Duodenal mucosa (tissue), 2 donors: ENCODE data around the gene ZNF646.

Experiments
- H3K27ac ChIP-seq: one replicate; pipeline ENCODE4 v1.7.0; 2013; ENCODE audit warnings: low read depth, low read length
- H3K27me3 ChIP-seq, 2 donors: one replicate each; pipeline ENCODE4 v1.7.0; 2013; ENCODE audit warnings: low read length in 2 of 2, control low read depth in 1 of 2; ENCODE audit not compliant: insufficient read depth in 2 of 2, control insufficient read depth in 1 of 2
- H3K36me3 ChIP-seq, 2 donors: one replicate each; pipeline ENCODE4 v1.7.0; 2013; ENCODE audit warnings: low read length in 2 of 2, control low read depth in 1 of 2; ENCODE audit not compliant: insufficient read depth in 2 of 2, control insufficient read depth in 1 of 2
- H3K4me1 ChIP-seq, 2 donors: one replicate each; pipeline ENCODE4 v1.7.0; 2013; ENCODE audit warnings: low read length in 2 of 2, control low read depth in 1 of 2; ENCODE audit not compliant: insufficient read depth in 2 of 2, control insufficient read depth in 1 of 2
- H3K4me3 ChIP-seq, 2 donors: one replicate each; pipeline ENCODE4 v1.7.0; 2013; ENCODE audit warnings: low read length in 2 of 2, low read depth in 1 of 2
- H3K9ac ChIP-seq, 2 donors: one replicate each; pipeline ENCODE4 v1.7.0; 2013; ENCODE audit warnings: low read length in 2 of 2, low read depth in 1 of 2
- H3K9me3 ChIP-seq, 2 donors: one replicate each; pipeline ENCODE4 v1.7.0; 2013; ENCODE audit warnings: low read length in 2 of 2, control low read depth in 1 of 2; ENCODE audit not compliant: control insufficient read depth in 1 of 2

ZNF646 gene

DNA sequence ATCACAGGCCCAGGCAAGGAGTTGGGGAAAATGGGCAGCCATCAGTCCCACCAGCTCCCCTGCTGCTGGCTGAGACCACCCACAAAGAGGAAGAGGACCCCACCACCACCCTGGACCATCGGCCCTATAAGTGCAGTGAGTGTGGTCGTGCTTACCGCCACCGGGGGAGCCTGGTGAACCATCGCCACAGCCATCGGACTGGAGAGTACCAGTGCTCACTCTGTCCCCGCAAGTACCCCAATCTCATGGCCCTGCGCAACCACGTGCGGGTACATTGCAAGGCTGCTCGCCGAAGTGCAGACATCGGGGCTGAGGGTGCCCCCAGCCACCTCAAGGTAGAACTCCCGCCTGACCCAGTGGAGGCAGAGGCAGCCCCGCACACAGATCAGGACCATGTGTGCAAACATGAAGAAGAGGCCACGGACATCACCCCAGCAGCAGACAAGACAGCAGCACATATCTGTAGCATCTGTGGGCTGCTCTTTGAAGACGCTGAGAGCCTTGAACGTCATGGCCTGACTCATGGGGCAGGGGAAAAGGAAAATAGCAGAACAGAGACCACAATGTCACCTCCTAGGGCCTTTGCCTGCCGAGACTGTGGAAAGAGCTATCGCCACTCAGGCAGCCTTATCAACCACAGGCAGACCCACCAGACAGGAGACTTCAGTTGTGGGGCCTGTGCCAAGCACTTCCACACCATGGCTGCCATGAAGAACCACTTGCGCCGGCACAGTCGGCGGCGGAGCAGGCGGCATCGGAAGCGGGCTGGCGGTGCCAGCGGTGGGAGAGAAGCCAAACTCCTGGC lies 3.6 kb downstream of the ZNF646 start:
- H3K27me3 ChIP-seq: no peaks in the 10 kb centered on the region

DNA sequence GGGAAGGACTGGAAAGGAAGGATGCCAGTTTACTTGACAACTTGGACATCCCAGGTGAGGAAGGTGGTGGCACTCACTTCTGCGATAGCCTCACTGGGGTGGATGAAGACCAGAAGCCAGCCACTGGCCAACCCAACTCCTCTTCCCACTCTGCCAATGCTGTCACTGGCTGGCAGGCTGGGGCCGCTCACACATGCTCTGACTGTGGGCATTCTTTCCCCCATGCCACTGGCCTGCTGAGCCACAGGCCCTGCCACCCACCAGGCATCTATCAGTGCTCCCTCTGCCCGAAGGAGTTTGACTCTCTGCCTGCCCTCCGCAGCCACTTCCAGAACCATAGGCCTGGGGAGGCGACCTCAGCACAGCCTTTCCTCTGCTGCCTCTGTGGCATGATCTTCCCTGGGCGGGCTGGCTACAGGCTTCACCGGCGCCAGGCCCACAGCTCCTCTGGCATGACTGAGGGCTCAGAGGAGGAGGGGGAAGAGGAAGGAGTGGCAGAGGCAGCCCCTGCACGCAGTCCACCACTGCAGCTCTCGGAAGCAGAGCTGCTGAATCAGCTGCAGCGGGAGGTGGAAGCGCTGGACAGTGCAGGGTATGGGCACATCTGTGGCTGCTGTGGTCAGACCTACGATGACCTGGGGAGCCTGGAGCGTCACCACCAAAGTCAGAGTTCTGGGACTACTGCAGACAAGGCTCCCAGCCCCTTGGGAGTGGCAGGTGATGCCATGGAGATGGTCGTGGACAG lies 4.5 kb downstream of the ZNF646 start:
- Histone ChIP-seq H3K4me3 (no peak overlapping the region), H3K36me3 (peaks cover 42 to 71% of the 10 kb centered on the region in 2 donors), H3K9ac (no peak overlapping the region), H3K27ac (no peak overlapping the region), H3K27me3 (no peaks in the 10 kb centered on the region), H3K4me1 (peaks cover 6 to 14% of the 10 kb centered on the region in 2 donors), H3K9me3 (no peaks in the 10 kb centered on the region)

More for the DNA sequence above, 3.6 kb downstream of the ZNF646 start:
- Histone ChIP-seq H3K4me3 (no peak overlapping the region), H3K4me1 (peaks cover 6 to 15% of the 10 kb centered on the region in 2 donors), H3K36me3 (peaks cover 38 to 62% of the 10 kb centered on the region in 2 donors), H3K9me3 (no peaks in the 10 kb centered on the region), H3K27ac (no peak overlapping the region), H3K9ac (no peak overlapping the region)

DNA sequence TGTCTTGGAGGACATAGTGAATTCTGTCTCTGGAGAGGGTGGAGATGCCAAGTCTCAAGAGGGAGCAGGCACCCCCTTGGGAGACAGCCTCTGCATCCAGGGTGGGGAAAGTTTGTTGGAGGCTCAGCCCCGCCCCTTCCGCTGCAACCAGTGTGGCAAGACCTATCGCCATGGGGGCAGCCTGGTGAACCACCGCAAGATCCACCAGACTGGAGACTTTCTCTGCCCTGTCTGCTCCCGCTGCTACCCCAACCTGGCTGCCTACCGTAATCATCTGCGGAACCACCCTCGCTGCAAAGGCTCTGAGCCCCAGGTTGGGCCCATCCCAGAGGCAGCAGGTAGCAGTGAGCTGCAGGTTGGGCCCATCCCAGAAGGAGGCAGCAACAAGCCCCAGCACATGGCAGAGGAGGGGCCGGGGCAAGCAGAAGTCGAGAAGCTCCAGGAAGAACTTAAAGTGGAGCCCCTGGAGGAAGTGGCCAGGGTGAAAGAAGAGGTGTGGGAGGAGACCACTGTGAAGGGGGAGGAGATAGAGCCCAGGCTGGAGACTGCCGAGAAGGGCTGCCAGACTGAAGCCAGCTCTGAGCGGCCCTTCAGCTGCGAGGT lies 5.2 kb downstream of the ZNF646 start:
- Histone ChIP-seq H3K9ac (no peak overlapping the region), H3K4me3 (no peak overlapping the region), H3K4me1 (peaks cover 6 to 14% of the 10 kb centered on the region in 2 donors), H3K27me3 (no peaks in the 10 kb centered on the region), H3K36me3 (peaks cover 42 to 77% of the 10 kb centered on the region in 2 donors), H3K9me3 (no peaks in the 10 kb centered on the region), H3K27ac (no peak overlapping the region)

DNA sequence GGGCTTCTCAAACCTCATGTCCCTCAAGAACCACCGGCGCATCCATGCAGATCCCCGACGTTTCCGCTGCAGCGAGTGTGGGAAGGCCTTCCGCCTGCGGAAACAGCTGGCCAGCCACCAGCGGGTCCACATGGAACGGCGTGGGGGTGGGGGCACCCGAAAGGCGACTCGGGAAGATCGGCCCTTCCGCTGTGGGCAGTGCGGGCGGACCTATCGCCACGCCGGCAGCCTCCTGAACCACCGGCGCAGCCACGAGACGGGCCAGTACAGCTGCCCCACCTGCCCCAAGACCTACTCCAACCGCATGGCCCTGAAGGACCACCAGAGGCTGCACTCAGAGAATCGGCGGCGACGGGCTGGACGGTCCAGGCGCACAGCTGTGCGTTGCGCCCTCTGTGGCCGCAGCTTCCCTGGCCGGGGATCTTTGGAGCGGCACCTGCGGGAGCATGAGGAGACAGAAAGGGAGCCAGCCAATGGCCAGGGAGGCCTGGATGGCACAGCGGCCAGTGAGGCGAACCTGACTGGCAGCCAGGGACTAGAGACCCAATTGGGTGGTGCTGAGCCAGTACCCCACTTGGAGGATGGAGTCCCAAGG lies 5.9 kb downstream of the ZNF646 start:
- Histone ChIP-seq H3K27me3 (no peaks in the 10 kb centered on the region), H3K9me3 (no peaks in the 10 kb centered on the region), H3K36me3 (peaks cover 42 to 80% of the 10 kb centered on the region in 2 donors), H3K4me1 (peaks cover 1 to 8% of the 10 kb centered on the region in 2 donors), H3K9ac (no peak overlapping the region), H3K4me3 (no peak overlapping the region), H3K27ac (no peak overlapping the region)

DNA sequence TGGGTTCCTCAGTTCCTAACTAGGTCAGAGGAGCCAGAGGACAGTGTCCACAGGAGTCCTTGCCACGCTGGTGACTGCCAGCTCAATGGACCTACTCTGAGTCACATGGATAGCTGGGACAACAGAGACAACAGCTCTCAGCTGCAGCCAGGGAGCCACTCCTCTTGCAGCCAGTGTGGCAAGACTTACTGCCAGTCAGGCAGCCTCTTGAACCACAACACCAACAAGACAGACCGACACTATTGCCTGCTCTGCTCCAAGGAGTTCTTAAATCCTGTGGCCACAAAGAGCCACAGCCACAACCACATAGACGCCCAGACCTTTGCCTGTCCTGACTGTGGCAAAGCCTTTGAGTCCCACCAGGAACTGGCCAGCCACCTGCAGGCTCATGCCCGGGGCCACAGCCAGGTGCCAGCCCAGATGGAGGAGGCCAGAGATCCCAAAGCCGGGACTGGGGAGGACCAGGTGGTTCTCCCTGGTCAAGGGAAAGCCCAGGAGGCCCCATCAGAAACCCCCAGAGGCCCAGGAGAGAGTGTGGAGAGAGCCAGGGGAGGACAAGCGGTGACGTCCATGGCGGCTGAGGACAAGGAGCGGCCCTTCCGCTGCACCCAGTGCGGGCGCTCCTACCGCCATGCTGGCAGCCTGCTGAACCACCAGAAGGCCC lies 6.7 kb downstream of the ZNF646 start:
- Histone ChIP-seq H3K4me3 (no peak overlapping the region), H3K9me3 (no peaks in the 10 kb centered on the region), H3K9ac (no peak overlapping the region), H3K27ac (no peak overlapping the region), H3K4me1 (peaks cover 0 to 4% of the 10 kb centered on the region in 2 donors), H3K27me3 (no peaks in the 10 kb centered on the region), H3K36me3 (peaks cover 42 to 82% of the 10 kb centered on the region in 2 donors)

DNA sequence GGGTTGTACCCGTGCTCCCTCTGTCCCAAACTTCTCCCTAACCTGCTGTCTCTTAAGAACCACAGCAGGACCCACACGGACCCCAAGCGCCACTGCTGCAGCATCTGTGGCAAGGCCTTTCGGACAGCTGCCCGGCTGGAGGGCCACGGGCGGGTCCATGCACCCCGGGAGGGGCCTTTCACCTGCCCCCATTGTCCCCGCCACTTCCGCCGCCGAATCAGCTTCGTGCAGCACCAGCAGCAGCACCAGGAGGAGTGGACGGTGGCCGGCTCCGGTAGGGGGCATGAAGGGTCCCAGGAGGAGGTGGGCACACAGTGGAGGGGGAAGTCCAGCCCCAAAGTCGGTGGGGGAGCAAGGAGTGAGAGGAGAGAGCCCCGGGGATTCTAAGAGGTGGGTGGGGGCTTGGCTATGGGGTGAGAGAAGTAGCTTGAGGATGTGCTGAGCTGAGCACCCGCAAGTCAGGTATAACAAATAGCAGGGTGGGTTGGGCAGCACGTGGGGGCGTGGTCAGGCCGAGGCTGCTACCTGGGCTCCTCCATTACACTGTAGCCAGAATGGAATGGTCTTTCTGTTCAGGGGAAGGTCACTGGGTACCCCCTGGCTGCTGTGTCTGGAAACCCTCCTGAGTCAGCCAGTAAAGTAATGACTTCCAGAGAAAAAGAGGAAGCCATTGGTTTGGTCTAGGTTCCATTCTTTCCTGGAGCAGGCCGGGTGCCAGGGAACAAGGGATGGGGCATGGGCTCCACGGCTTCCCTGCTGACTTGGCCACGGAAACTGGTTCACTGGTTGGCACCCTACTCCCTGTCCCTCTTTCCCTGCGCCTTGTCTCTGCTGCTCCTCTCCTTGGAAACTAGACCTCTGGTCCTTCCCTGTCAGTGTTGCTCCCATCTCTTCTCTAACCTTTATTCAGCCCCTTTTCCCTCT lies 7.5 kb downstream of the ZNF646 start:
- H3K27ac ChIP-seq: no peak overlapping the region
- H3K27me3 ChIP-seq: no peaks in the 10 kb centered on the region
- no peaks in the 10 kb centered on the region for H3K9me3 ChIP-seq
- H3K4me3 ChIP-seq: no peak overlapping the region
- peaks cover 0 to 4% of the 10 kb centered on the region in 2 donors for H3K4me1 ChIP-seq
- no peak overlapping the region for H3K9ac ChIP-seq
- H3K36me3 ChIP-seq: peaks cover 34 to 77% of the 10 kb centered on the region in 2 donors

DNA sequence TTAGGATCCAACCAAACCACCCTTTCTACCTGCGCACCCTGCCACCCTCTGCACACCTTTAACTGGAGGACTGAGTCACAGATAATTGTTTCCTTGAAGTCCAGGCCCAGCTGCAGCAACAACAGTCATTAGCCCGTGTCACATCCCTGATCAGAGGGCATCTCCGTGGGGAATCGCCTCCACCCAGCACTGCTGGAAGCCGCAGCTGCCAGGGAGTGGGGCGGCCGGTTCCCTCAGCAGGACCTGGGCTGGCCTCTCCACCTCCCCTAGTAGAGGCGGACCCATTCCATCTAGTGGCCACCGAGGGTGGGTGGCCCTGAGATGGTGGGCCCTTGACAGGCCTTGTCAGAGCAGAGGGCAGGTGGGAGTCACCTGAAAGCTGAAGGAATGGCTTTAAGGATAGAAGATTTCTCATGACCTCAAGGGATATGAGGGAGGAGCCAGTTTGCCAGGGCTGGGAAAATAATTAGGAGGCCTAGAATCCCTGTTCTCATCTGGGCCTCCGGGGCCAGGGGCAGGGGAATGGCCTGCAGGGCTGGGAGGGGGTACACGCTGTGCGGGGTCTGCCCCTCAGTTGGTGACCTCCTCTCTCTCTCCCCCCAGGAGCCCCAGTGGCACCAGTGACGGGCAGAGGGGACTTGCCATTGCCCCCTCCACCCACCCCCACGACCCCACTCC lies 8.3 kb downstream of the ZNF646 start:
- no peaks in the 10 kb centered on the region for H3K27me3 ChIP-seq
- no peak overlapping the region for H3K9ac ChIP-seq
- H3K4me1 ChIP-seq: peaks cover 0 to 4% of the 10 kb centered on the region in 2 donors
- H3K4me3 ChIP-seq: no peak overlapping the region
- H3K9me3 ChIP-seq: no peaks in the 10 kb centered on the region
- no peak overlapping the region for H3K27ac ChIP-seq
- H3K36me3 ChIP-seq: peaks cover 28 to 69% of the 10 kb centered on the region in 2 donors

DNA sequence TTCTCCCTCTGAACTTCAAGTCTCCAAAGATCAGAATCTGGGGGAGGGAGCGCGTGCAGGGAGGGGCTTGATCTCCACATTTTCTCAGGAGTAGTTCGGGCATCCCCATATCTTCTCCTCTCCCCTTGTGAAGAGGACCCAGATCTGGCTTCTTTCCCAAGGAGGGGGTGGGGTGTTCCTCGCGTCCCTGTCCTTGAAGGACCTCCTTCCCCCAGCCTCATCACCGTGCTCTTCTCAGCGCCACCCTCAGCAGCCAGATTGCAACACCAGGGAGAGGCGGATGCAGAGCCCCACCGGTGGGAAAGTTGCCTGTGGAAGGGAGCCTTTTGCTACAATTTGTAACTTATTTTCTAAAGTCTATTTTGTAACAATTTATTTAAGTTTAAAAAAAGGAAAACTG lies 8.9 kb downstream of the ZNF646 start:
- H3K27me3 ChIP-seq: no peaks in the 10 kb centered on the region
- no peak overlapping the region for H3K27ac ChIP-seq

More for the DNA sequence above, 8.9 kb downstream of the ZNF646 start:
- peaks cover 0 to 4% of the 10 kb centered on the region in 2 donors for H3K4me1 ChIP-seq
- no peaks in the 10 kb centered on the region for H3K9me3 ChIP-seq
- H3K9ac ChIP-seq: no peak overlapping the region
- H3K36me3 ChIP-seq: peaks cover 22 to 63% of the 10 kb centered on the region in 2 donors
- H3K4me3 ChIP-seq: no peak overlapping the region
